Activated T-cell treated with anti-CD3 and anti-CD28 coated beads for 48 hours (primary cell): ENCODE results near the gene ICAM1.
A peak's percentile ranks its signal among the peaks of the same experiment; 100 is the strongest.

Source experiments
- DNase-seq: peaks from one replicate; pipeline ENCODE4 v3.0.0-alpha.2; 2020; ENCODE audit warnings: low read depth

ICAM1 gene

DNA sequence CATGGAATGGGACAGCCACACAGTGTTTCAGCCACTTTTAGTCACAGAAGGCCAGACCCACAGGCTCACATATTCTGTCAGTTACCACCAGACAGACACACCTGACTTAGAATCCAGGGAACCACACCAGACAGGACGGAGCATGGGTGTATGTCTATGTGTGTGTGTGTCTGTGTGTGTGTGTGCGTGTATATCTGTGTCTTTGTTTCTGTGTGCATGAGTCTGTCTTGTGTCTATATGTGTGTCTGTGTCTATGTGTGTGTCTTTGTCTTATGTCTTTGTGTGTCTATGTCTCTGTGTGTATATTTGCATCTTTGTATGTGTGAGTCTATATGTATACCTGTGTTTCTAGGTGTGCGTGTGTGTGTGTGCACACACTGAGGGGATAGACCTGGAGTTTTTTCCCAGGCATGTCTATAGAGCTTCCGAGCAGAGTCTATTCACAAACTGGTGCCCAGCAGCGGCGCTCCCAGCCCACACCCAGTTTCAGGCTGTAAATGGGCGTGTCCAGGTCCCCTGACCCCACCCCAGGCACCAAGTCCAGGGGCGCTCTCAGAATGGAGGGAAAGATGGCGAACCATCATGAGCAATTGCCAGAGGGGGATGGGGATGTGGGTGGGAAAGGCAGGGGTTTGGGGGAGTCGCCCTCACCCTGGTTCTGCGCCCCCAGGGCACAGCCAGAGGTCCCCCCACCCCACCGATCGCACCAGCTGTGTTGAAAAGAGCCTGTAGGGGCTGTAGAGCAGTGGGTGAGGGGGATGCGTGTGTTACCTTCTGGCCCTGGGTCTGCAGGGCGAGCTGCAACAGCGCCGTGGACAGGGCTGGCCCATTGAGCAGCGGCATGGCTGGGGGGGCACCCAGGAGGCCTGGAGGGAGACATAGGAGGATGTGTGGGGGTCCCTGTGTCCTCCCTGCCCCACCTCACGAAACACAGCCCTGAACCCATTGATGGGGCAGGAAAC, 51.2 kb downstream of the ICAM1 start:
- no peak for DNase-seq

DNA sequence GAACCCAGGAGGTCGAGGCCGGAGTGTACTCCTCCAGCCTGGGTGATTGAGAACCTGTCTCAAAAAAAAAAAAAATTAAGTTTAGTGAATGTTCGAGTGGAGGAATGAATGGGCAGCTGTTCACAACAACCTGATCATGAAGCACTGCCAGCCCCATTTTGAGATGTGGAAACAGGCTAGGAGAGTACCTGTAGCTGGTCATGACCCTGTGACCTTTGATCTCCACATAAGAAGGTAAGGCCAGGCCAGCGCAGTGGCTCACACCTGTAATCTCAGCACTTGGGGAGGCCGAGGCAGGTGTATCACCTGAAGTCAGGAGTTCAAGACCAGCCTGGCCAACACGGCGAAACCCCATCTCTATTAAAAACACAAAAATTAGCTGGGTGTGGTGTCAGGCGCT, 54.8 kb downstream of the ICAM1 start:
- no peak for DNase-seq

DNA sequence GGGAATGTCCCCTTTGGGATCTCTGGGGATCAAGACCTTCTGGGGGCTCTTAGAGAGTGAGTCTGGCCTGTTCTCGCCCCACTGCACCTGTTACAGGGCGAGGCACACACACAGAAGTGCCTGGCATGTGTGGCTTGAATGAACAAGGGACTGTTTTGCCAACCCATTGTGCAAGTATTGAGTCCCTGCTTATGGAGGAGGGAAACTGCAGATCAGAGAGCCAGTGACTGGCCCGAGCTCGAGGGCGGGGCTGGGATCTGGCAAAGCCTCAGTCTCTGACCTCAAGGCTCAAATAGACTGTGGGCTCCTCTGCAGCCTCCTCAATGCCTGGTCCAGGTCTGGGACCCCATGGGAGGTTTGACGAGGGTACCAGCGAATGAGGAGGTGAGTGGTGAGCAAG, 56.9 kb downstream of the ICAM1 start:
- no peak for DNase-seq

DNA sequence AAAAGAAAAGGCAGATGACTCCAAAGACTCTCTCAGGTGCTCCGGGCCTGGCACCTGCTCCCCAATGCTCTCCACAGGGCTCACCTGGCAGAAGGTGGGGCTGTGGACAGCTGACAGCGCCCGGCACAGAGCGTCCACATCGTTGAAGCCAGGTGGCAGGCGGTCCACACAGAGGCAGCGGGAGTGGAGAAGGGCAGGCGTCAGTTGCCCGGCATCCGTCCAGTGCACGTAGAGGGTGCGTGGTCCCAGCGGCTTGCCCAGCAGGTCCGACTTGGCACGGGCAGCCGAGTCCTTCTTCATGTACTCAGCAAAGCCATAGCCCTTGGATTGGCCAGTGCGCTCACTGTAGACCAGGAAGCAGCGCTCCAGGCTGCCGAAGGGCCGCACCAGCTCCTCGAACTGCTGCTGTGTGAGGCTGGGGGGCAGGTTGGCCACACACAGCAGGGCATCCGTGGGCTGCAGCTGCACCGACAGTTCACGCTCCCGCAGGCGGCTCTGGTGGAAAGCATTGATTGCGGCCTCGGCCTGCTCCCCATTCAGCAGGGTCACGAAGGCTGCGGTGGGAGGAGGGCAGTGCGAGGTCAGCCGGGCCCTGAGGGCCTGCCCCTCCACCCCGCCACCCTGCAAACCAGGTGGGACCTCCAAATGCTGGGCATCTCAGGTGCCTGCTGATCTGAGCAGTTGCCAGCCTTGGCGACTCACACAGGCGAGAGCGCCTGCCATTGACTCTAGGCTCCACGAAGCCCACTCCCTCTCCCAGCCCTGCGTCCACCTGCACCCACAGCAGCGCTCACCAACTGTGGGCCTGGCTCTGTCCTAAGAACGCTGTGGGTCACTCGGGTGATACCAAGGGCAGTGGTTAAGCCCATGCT, 57.9 kb downstream of the ICAM1 start:
- DNase-seq: no peak

DNA sequence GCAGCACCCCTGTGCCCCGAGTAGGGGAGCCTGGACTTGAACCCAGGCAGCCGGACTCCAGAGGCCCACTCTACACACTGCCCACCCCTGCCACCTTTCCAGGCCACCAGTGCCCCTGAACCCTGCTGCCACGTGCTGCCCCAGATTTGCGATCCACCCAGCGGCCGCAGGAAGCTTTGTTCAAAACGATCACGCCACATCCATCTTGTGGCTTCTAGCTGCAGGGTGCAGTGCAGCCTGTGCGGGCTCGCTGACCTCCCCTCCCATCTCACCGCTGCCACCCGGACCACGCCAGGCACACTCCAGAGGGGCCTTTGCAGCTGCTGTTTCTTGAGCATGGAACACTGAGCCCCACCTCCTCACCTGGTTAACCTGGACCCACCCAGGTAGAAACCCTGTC, 58.6 kb downstream of the ICAM1 start:
- no peak for DNase-seq

DNA sequence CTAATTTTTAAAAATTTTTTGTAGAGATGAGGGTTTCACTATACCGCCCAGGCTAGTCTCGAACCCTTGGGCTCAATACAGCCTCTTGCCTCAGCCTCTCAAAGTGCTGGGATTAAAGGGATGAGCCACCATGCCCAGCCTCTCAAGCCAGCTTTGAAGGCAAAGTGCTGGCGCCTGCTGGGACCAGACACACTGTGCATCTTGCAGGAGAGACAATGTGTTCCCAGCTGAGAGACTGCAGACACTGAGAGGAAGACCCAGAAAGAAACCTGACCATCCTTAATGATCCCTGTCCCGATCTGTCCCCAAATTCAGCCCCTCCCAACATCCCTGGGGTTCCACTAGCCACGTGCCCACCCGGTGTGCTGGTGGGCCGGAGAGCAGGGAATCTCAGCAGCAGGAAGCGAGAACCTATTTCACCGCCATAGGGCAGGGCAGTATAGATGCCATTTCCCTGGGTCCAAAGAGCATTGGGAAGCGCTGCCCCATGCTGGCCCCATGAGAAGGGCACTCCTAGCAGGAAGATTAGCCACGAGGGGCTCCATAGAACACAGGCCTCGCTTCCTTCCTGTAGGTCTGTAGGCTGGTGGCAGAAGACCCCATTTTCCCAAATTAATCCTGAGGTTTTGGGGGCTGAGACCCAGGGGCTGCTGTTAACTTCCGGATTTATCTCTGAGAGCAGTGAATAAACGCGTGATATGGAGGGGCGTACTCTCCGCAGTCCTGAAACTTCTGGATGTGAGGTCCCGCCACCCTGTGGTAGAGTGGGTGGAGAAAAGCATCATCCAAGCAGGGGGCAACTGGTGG, 61.4 kb downstream of the ICAM1 start:
- DNase-seq: no peak

DNA sequence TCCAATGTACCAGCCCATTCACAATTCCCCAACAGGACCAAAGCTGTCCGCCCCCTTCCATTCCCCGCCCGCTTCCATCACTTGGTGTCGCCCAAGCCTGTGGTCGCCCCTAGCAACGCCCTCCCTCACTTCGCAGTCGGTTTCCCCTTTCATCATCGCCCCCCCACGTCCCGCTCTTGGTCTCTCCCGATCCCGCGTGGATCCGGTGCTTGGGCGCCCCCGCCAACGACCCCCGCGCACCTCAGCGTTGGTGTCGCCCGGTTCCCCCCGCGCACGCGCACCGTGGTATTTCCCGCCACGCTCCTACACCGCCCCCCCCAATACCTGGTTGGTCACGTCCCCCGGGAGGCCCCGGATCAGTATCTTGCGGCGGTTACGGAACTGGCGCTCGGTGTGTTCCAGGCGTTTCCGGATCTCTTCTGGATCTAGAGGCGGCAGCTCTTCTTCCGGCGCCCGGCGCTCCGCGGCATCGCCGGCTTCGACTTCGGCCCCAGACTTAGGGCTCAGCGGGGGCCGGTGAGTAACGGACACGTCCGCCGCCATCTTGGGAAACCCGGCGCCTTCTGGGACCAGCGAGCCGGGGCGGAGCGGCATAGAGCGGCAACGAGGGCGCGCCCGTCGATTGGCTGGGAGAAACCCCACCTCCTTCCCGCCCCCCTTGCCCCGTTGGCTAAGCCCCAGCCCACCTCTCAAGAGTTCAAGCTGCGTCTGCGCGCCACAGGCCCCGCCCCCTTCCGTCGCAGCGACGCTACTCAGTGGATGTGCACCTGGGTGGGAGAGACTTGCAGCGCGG, 62.2 kb downstream of the ICAM1 start, which contains the start of gene RAVER1:
TSS of gene RAVER1 (minus strand) at position 565 of the 793 bp plus-strand sequence. CDS start at position 543, 22 bp downstream.
- DNase-seq: peak; percentile 98

DNA sequence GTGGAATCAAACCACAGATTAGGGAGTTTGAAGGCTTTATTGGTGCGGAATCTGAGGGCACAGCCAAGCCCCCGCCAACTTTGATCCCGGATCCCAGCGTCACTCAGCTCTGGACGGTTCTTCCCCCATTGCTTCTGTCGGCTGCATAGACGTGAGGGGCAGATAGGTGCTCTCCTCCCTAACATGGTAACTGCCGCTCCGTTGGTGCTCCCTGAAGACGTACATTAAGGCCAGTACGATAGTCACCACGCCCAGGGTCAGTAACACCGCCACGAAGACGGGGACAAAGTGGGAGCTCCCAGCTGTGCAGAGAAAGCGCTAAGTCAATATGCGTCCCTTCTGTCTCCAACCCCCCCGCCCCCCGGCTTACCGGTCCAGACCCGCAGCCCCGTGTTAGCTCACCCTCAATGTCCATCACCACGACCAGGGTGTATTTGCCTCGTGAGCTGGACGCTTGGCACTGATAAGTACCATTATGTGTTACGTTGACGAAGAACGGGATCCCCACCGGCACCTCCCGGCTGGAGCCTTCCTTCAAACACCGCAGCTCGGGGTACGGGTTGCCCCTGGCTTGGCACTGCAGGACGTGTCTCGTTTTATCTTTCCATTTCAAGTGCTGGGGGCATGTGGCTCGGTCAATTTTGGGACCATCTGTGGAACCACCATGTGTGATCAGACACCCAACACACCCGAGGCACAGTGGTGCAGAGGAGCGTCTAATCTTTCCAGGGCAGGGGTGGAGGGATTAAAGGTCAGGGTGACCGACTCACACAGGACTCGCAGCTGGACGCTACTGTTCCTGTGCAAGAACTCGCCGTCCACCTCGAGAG, 63.1 kb downstream of the ICAM1 start:
- no peak for DNase-seq

DNA sequence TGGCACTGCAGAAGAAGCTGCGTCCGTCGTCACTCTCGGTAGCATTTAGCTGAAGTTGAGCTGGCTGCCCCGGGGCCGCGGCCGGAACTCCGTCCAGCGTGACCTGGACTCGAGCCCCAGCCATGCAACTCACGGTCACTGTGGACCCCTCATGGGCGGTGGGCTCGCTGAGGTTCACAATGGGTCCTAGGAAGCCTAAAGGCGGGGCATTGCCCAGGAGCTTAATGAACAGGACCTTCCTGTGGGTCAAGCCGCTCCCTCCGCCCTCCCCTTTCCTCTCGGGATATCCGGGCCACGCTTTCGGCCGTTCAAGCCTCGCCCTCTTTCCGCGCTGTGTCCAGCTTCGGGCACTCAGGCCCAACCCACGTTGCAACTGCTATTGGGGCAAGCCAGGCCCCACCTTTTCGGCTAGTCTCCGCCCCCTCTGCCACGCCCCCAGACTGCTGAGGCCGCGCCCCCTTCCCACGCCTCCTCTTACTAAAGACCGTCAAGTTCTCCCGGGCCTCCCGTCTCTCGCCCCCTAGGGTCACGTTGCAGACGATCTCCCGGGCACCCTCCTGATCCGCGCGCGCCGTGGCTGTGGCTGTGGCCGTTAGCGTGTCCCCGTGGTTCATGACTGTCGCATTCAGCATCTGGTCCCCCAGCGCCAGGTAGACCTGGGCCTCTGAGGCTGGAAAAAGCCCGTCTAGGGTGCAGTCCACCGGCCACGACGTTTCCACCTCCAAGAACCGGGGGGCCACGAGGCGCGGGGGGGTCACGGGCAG, 63.9 kb downstream of the ICAM1 start:
- peak; percentile 67 for DNase-seq

DNA sequence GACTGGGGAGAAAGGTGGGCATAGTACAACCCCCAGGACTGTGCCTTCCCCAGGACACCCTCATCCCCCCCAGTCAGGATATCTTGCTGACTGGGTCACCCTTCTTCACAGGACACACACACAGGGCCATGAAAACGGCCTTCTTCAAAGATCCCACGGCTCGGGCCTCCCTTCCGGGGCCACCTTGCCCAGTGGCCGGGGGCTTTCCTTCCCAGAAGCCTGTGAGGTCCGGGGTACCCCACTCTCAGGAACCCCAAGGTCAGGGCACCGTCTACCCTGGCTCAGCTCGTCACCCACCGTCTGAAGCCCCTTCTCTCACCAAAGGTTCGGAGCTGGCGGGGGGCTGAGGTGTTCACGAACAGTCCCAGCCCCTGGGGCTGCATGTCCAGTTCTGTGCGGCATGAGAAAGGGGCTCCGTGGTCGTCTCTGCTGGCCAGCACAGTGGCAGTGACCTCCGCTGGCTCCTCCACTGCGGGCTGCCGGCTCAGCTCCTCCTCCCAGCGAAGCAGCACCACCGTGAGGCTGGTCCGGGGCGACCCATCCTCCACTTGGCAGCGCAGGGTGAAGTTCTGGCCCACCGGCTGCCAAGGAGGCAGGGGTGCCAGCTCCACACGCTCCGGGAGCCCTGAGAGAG, 64.5 kb downstream of the ICAM1 start:
- no peak for DNase-seq
